Caco-2 (cell line): ENCODE data around the gene STK33. TPM values are rescaled to one million over a fixed set of nuclear protein-coding genes. Genes with fewer than 3 reads are reported as not detected.

Experiments
- BruUV-seq: library from RNA; stranded (reverse); fragments of 400-500 nt; replicated peaks from 2 replicates; lab custom pipeline; 2021; lab: Mats Ljungman, UMichigan
- CTCF ChIA-PET: fragments of 300-600 bp; sonication (Branson Sonifier 250); formaldehyde crosslinking; loops from one replicate; lab custom pipeline; 2022; ENCODE audit warnings: antibody characterized with exemption; lab: Charles Lee
- POLR2A ChIA-PET: fragments of 300-600 bp; sonication (Branson Sonifier 250); formaldehyde crosslinking; loops from one replicate; lab custom pipeline; 2022; ENCODE audit warnings: antibody characterized with exemption; lab: Charles Lee
- DNase-seq, 2 experiments: peaks; one replicate each; pipeline versions ENCODE4 v3.0.0 to v3.0.0-alpha.2; 2020 to 2022
- H3K27me3 ChIP-seq: replicated peaks from 2 replicates; pipeline ENCODE4 v1.6.0; 2011; ENCODE audit warnings: low read length; ENCODE audit not compliant: control insufficient read depth, insufficient read depth
- H3K36me3 ChIP-seq: 2 replicates; pipeline ENCODE4 v1.5.1; 2011; ENCODE audit warnings: low read length; ENCODE audit not compliant: control insufficient read depth, insufficient read depth
- H3K4me1 ChIP-seq: fragments of 250-450 bp; sonication (Bioruptor Pico); 2 replicates; pipeline ENCODE4 v1.5.1; 2020; ENCODE audit warnings: mild to moderate bottlenecking
- H3K4me3 ChIP-seq: 2 replicates; pipeline ENCODE4 v1.5.1; 2011; ENCODE audit warnings: low read depth, mild to moderate bottlenecking, control low read depth, low read length
- H3K9me3 ChIP-seq: fragments of 250-450 bp; sonication (Bioruptor Pico); 2 replicates; pipeline ENCODE4 v1.5.1; 2020; ENCODE audit warnings: mild to moderate bottlenecking, moderate library complexity
- H3K27ac Mint-ChIP-seq: one replicate; pipeline ENCODE4 v1.8.0; 2022; ENCODE audit warnings: mixed read lengths; ENCODE audit not compliant: unreplicated experiment
- H3K27me3 Mint-ChIP-seq: one replicate; pipeline ENCODE4 v1.8.0; 2022; ENCODE audit warnings: mixed read lengths; ENCODE audit not compliant: insufficient read depth, unreplicated experiment
- H3K36me3 Mint-ChIP-seq: one replicate; pipeline ENCODE4 v1.8.0; 2022; ENCODE audit warnings: mild to moderate bottlenecking, mixed read lengths; ENCODE audit not compliant: insufficient read depth, unreplicated experiment
- H3K4me1 Mint-ChIP-seq: one replicate; pipeline ENCODE4 v1.8.0; 2022; ENCODE audit warnings: low read depth, mixed read lengths; ENCODE audit not compliant: unreplicated experiment
- H3K4me3 Mint-ChIP-seq: one replicate; pipeline ENCODE4 v1.8.0; 2022; ENCODE audit warnings: mild to moderate bottlenecking, moderate library complexity, mixed read lengths; ENCODE audit not compliant: unreplicated experiment
- H3K9me3 Mint-ChIP-seq: one replicate; pipeline ENCODE4 v1.8.0; 2022; ENCODE audit warnings: mixed read lengths; ENCODE audit not compliant: unreplicated experiment
- intact Hi-C: fragments of 100-400 bp; cut with micrococcal nuclease; formaldehyde crosslinking; loops from one replicate; pipeline ENCODE4 v1.10.0; 2022; ENCODE audit not compliant: unreplicated experiment
- total RNA-seq: library from RNA; stranded (reverse); gene quantifications from 2 replicates; pipeline ENCODE4 v1.2.3, GENCODE V29; 2022
- TF ChIP-seq, protein P1 (sequence below), 2 experiments: fragments of 200-600 bp in 1 of 2; IDR thresholded peaks; 1 replicate in 1 of 2; 2 replicates in 1 of 2; pipeline versions ENCODE4 v1.5.1 to v1.8.0; 2011 to 2022; ENCODE audit warnings: antibody characterized with exemption in 1 of 2, control low read depth in 1 of 2, inconsistent platforms in 1 of 2, low read depth in 1 of 2, low read length in 1 of 2, mild to moderate bottlenecking in 1 of 2, moderate library complexity in 1 of 2; ENCODE audit not compliant: insufficient read depth in 1 of 2, severe bottlenecking in 1 of 2, unreplicated experiment in 1 of 2

The STK33 gene
- total RNA-seq, 1 experiment from 2014 or later, result 0.98 TPM

DNA sequence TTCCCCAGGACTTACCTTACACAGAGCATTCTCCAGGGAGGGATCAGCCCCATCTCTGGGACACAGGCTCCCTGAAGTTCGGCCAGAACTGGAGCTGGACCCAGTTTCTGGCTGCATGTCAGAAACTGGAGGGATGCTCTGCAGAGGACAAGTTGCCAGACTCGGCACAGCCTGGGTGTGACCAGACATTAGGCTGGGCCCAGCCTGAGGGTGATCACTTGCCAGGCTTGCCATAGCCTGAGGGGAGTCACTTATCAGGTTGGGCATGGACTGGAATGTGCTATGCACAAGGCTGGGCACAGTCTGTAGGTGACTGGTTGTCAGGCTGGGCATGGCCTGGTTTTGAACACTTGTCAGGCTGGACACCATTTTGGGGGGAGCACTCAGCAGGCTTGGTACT, 30.7 kb upstream of the STK33 start:
- no peak overlapping the region for H3K4me3 ChIP-seq
- no peak overlapping the region for H3K27ac Mint-ChIP-seq
- no peaks in the 10 kb centered on the region for H3K27me3 Mint-ChIP-seq
- ChIA-PET POLR2A (no interaction called here), CTCF (no interaction called here)
- no peak for DNase-seq
- no peak overlapping the region for H3K4me3 Mint-ChIP-seq
- intact Hi-C loops, result no loop called here
- H3K27me3 ChIP-seq, result no peaks in the 10 kb centered on the region
- BruUV-seq, result no TSS peak
- H3K9me3 Mint-ChIP-seq, result no peaks in the 10 kb centered on the region
- no peaks in the 10 kb centered on the region for H3K4me1 Mint-ChIP-seq
- no peaks in the 10 kb centered on the region for H3K4me1 ChIP-seq
- no peaks in the 10 kb centered on the region for H3K36me3 Mint-ChIP-seq
- H3K36me3 ChIP-seq, result peaks cover 1% of the 10 kb centered on the region; the same call in 1 of the 2 replicates
- TF ChIP-seq, protein P1, sequence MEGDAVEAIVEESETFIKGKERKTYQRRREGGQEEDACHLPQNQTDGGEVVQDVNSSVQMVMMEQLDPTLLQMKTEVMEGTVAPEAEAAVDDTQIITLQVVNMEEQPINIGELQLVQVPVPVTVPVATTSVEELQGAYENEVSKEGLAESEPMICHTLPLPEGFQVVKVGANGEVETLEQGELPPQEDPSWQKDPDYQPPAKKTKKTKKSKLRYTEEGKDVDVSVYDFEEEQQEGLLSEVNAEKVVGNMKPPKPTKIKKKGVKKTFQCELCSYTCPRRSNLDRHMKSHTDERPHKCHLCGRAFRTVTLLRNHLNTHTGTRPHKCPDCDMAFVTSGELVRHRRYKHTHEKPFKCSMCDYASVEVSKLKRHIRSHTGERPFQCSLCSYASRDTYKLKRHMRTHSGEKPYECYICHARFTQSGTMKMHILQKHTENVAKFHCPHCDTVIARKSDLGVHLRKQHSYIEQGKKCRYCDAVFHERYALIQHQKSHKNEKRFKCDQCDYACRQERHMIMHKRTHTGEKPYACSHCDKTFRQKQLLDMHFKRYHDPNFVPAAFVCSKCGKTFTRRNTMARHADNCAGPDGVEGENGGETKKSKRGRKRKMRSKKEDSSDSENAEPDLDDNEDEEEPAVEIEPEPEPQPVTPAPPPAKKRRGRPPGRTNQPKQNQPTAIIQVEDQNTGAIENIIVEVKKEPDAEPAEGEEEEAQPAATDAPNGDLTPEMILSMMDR (IDR thresholded peaks at IDR 0.05; ENCODE audit: insufficient read depth in 1 of 2, low read depth in 1 of 2, low read length in 1 of 2, severe bottlenecking in 1 of 2, unreplicated experiment in 1 of 2), result no peak
- H3K9me3 ChIP-seq, result no peaks in the 10 kb centered on the region

DNA sequence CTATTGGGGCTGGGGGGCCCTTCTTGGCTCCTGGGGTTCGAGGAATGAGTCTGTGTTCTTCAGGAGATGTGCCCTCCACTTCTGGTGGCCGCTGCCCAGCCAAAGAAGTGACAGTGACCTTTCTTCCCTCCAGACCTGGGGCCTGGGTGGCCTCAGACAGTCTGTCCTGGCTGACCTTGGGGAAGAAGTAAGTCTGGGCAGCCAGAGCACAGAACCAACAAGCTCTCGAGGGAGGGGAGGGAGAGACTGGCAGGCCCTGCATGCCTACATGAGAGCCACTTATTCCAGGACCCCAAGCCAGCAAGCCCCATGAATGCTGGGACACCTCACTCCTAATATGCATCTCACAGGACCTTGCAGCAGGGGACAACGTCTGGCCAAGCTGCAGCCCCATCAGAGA, 27.1 kb upstream of the STK33 start:
- ChIA-PET CTCF (no interaction called here), POLR2A (no interaction called here)
- Histone ChIP-seq H3K9me3 (no peaks in the 10 kb centered on the region), H3K4me3 (no peak overlapping the region), H3K27me3 (no peaks in the 10 kb centered on the region), H3K36me3 (peaks cover 1% of the 10 kb centered on the region; the same call in 1 of the 2 replicates), H3K4me1 (no peaks in the 10 kb centered on the region)
- Mint-ChIP-seq H3K27ac (no peak overlapping the region), H3K27me3 (no peaks in the 10 kb centered on the region), H3K4me3 (no peak overlapping the region), H3K9me3 (no peaks in the 10 kb centered on the region), H3K36me3 (no peaks in the 10 kb centered on the region), H3K4me1 (no peaks in the 10 kb centered on the region)
- intact Hi-C loops, result no loop called here
- no peak for DNase-seq
- no TSS peak for BruUV-seq
- TF ChIP-seq, protein P1 (IDR thresholded peaks at IDR 0.05; ENCODE audit: insufficient read depth in 1 of 2, low read depth in 1 of 2, low read length in 1 of 2, severe bottlenecking in 1 of 2, unreplicated experiment in 1 of 2), result no peak

DNA sequence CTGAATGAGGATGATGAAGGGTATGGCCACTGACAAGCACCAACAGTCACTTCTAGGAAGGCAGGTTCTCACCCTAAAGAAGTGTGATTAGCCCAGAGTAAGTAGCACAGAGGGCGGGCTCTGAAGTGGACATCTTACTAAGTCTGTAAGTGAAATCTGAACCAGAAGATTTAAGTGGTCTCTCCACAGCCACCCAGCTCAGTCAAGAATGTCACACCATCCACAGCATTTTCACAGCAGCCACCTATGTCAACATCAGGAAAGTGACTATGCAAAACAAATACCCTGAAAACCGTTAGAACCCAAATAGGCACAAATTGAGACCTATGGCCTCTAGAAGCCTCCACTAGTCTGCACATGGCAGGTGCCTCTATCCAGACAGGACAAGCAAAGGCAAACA, 23.0 kb upstream of the STK33 start:
- no peaks in the 10 kb centered on the region for H3K27me3 Mint-ChIP-seq
- intact Hi-C loops, result loop anchor here (10.0 kb wide), 1 partner anchor 198 kb away; a partner anchor contains a TSS
- H3K4me1 ChIP-seq, result no peaks in the 10 kb centered on the region
- ChIA-PET CTCF (no interaction called here), POLR2A (no interaction called here)
- H3K4me3 Mint-ChIP-seq, result no peak overlapping the region
- H3K4me3 ChIP-seq, result no peak overlapping the region
- DNase-seq, result no peak
- no peaks in the 10 kb centered on the region for H3K36me3 Mint-ChIP-seq
- peaks cover 1% of the 10 kb centered on the region; the same call in 1 of the 2 replicates for H3K36me3 ChIP-seq
- H3K9me3 ChIP-seq, result no peaks in the 10 kb centered on the region
- H3K27ac Mint-ChIP-seq, result no peak overlapping the region
- no TSS peak for BruUV-seq
- H3K27me3 ChIP-seq, result no peaks in the 10 kb centered on the region
- TF ChIP-seq, protein P1 (IDR thresholded peaks at IDR 0.05; ENCODE audit: insufficient read depth in 1 of 2, low read depth in 1 of 2, low read length in 1 of 2, severe bottlenecking in 1 of 2, unreplicated experiment in 1 of 2), result no peak
- peaks cover 8% of the 10 kb centered on the region for H3K4me1 Mint-ChIP-seq
- H3K9me3 Mint-ChIP-seq, result no peaks in the 10 kb centered on the region
